Stimulated activated CD4-positive, alpha-beta T cell treated with anti-CD3 and anti-CD28 coated beads, Interleukin-1b, Interleukin-23, amount 100 ng/mL, for 4 hours (primary cell): ENCODE measurements around the gene TNNT2.

ENCODE experiments used
- DNase-seq, 2 donors: peaks; one replicate each; pipeline ENCODE4 v3.0.0-alpha.2; 2020; ENCODE audit warnings: low read depth in 2 of 2

The TNNT2 gene

GRCh38 chr1:201376464-201377374 lies 761 bp downstream of the TNNT2 start:
- DNase-seq = no peak

DNA sequence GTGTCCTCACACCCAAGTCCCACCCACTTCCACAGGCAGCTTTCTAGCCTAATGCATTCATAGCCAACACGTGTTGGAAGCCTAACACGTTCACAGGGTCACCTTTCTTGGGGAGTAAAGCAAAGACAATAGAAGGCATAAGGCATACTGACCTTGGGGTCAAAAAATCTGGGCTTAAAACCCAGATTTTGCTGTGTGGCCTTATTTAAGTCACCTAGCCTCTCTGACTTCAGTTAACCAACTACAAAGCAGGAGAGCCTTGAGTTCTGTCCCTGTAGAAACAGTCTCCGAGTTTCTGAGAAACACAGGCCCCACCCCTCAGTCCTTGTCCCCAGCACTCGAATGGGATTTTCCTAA lies 1.4 kb downstream of the TNNT2 start:
- no peak for DNase-seq

- DNase-seq = no peak
Observed at GRCh38 chr1:201375169-201375568, 2.3 kb downstream of the TNNT2 start.

DNA sequence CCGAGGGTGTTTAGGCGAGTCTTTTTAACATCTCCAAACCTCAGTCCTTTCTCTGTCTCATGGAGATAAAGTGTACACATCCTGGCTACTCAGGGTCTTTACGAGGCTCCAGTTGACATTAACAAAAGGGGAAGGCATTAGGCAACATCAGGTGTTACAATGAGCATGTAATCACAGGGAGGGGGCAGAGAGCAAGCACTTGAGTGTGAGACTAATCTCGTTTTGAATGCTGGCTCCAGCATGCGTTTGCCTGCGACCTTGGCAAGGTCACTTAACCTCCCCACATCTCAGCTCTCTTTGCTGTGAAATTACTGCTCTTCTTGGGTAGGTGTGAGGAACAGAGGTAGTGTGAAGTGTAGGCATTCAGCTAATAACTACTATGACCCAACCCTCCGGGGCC lies 3.1 kb downstream of the TNNT2 start:
- no peak for DNase-seq

GRCh38 chr1:201371792-201372191 lies 5.7 kb downstream of the TNNT2 start:
- DNase-seq = no peak

DNA sequence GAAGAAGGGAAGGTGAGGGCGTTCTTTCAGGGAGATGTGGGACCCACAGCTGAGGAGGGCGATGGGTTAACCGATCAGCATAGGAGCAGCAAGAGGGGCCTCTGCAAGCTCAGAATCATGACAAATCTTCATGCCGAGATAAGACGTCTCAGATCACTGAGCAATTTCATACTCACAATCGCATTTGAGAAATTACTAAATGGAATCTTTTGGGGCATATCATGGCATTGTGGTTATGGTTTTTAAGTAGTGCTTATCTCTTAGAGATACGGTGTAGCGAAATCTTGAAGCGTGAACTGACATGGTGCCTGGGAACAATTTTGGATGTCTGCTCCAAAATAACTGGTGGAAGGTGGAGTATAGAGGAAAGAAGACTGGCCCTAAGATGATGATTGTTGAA lies 6.2 kb downstream of the TNNT2 start:
- no peak for DNase-seq

DNA sequence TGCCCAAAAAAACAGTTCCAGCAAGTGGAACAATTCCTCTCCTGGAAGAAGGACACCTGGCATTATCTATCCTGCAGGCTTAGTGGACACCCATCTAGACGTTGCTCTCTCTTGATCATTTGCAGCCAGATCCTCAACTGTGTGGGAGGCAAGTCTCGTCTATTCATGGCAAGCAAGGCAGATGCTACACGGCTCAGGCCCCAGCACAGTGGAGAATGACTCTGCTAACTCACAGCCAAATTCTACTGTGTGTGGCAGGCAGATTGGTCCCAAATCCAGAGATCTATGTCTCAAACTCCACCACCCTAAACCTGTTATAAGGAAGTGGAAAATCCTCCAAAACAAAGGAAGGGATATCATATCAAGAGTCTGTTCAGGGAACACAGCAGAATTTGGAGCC lies 7.0 kb downstream of the TNNT2 start:
- no peak for DNase-seq

DNA sequence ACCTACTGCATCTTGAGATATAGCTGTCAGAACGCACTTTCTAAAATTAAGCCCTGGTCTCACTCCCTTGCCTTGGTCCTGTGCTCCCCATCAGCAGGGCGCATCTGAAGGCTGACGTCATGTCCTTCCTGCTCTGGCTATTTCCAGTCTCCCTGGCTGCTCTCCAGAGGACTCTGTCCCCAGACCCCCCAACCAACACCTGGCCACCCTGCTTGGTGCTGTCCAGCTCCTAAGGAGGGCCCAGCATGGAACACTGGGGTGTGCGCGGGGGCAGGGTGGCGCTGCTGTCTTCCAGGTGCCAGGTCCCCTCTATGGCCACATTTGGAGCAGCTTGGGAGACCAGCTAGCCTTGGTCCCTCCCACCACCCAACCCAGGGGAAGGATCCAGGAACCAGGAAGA lies 8.3 kb downstream of the TNNT2 start:
- DNase-seq = no peak

DNA sequence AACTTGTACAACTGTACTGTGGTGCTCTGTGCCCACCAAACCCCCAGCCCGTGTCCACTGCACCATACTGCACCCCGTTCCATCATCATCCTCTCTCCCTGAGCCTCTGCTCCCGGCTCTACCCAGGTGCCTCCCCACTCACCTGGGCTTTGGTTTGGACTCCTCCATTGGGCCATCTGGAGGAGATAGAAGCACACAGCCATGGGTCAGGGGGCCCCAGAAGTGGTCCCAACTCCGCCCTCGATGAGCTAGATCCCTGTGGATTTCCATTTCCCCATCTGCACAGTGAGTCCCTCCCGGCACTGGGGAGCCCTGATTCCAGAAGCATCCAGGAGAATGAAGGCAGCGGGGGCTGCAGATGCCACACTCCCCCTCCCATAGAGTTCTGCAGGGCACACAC lies 10.8 kb downstream of the TNNT2 start:
- DNase-seq = no peak

GRCh38 chr1:201365251-201365650 lies 12.2 kb downstream of the TNNT2 start:
- no peak for DNase-seq

- DNase-seq = no peak
Observed at GRCh38 chr1:201364808-201365105, 12.7 kb downstream of the TNNT2 start.

DNA sequence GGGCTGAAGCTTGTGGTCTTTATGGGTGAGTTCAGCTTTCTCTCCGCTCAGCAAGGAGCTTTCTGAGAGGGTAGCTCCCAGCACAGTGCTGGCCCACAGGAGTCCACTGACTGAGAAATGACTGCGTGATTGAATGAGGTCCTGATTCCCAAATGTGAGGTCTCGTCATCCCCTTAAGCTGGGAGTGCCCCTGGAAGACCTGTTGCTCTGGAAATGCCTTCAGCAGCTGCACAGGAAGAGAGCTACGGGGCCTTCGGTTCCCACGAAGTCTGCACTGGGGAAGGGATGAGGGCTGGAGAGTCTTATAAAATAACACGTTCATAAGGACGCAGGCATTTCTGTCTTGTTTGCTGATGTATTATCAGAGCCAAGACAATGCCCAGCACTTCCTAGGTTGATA lies 14.0 kb downstream of the TNNT2 start:
- DNase-seq = no peak

- DNase-seq = no peak
Observed at GRCh38 chr1:201362906-201363305, 14.6 kb downstream of the TNNT2 start.

- no peak for DNase-seq
Observed at GRCh38 chr1:201361652-201362504, 15.6 kb downstream of the TNNT2 start.

DNA sequence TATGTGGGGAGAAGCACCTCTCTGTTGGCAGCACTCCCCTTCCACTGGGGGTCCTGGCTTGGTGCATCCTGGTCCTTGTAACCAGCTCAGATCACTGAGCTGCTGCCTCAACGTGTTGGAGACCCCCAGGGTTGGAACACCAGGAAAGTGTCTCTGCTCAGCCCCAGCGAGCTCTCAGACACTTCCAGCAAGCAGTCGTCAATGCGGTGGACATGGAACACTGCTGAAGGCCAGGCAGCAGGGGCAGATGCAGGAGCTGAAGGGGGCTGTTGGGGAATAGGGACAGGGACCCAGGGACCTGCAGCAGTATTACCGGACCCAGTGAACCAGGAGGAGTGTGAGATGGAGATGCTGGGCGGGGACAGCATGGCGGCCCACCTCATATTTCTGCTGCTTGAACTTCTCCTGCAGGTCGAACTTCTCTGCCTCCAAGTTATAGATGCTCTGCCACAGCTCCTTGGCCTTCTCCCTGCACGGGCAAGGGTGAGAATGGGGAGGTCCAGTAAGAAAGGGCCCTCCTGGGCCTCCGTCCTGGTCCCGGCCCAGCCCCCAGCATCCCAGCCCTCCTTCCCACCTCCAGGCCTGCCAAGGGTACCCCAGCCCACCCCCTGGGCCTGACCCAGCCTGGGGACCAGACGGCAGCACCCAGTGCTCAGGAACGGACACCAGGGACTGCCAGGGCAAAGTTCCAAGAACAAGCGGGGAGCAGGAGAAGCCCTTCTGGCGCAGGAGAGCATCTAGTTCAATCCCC lies 16.4 kb downstream of the TNNT2 start:
- DNase-seq = no peak

- no peak for DNase-seq
Observed at GRCh38 chr1:201360486-201360885, 17.0 kb downstream of the TNNT2 start.

GRCh38 chr1:201359873-201360210 lies 17.6 kb downstream of the TNNT2 start:
- DNase-seq = no peak

DNA sequence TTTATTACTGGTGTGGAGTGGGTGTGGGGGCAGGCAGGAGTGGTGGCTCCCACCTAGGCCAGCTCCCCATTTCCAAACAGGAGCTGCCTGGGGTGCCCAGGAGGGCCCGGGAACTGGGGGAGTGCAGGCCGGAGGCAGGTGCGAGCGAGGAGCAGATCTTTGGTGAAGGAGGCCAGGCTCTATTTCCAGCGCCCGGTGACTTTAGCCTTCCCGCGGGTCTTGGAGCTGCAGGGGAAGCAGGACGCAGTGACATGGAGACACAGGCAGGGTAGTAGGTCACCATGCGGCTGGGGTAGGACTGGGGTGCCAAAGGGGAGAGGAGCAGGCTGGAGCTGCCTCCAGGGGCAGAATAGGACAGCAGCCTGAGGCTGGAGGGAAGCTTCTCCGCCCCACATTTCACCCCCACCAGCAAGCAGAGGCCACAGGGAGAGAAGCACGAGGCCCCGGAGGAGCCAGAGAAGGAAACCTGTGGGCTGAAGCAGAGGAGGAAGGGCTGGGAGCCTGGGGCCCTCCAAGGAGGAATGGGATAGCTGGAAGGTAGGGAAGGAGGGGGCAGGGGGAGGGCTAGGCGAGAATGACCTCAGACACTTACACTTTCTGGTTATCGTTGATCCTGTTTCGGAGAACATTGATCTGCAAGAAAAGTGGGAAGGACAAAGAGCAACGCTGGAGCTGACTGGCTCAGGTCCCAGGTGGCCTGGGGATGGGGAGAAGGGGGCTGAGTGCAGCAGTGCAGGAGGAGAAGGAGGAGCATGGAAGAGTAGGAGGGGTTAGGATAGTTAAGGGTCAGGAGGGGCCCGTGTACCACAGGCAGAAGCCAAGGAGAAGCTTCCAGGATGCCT lies 18.2 kb downstream of the TNNT2 start:
- no peak for DNase-seq

- DNase-seq = no peak
Observed at GRCh38 chr1:201358596-201358995, 18.9 kb downstream of the TNNT2 start.

DNA sequence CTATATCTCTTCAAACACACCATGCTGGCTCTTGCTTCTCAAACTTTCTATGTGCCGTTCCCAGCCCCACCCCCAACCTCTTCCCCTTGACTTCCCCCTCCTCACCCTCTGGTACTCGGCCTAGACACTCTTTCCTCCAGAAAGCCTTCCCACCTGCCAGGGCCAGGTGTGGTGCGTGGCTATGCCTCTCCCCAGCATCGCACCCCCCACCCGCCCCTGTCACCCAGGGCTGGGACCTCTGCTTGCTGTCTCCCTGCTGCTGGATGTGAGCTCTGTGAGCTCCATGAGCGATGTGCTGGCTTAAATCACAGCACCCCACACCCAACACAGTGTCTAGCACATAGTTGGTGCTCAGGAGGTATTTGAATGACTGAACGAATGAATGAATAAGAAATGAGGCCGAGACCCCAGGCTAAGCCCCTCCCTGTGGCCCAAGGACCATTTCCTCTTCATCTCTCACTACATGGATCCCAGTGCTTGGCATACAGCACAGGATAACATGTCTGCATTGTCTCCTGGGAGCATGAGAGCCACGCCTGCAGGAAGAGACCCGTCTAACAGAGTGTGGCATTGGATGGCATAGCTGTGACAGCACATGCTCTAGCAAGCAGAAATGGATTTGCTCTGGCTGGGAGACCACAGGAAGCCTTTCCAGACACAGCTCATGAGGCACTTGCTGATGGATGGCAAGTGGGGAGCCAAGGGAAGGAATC lies 19.7 kb downstream of the TNNT2 start:
- no peak for DNase-seq

DNA sequence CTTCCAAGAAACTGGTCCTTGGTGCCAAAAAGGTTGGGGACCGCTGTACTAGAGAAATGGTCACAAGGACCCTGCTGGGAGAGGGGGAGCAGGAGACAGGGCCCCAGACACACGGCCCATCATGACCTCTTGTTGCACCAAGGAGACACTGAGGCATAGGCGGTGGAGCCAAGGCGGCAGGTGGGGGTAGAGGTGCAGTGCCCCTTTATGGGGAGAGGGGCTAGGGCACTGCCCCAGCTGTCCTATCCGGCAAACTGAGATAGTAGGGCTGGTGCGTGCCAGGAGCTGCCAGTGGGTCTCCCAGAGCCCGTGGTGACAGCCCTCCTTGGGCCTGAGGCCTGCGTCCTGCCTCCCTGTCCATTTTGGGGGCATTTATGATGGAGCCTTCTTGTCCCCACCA lies 20.3 kb downstream of the TNNT2 start:
- no peak for DNase-seq
